HTR-8/SVneo (cell line): ENCODE results near the gene SIRT1.
"Not testable (repeated sequence)": the region's sequence is repeated elsewhere in the genome, so short reads cannot be mapped to it uniquely, and the experiment has no call there.

Experiments used
- DNase-seq: peaks from one replicate; pipeline ENCODE4 v3.0.0; 2011; ENCODE audit warnings: low spot score, mixed read lengths; ENCODE audit not compliant: insufficient read length
- FAIRE-seq: peaks from 2 replicates; lab custom pipeline; 2011; peaks lifted over from hg19 to GRCh38; lab: Jason Lieb, UNC

The SIRT1 gene

DNA sequence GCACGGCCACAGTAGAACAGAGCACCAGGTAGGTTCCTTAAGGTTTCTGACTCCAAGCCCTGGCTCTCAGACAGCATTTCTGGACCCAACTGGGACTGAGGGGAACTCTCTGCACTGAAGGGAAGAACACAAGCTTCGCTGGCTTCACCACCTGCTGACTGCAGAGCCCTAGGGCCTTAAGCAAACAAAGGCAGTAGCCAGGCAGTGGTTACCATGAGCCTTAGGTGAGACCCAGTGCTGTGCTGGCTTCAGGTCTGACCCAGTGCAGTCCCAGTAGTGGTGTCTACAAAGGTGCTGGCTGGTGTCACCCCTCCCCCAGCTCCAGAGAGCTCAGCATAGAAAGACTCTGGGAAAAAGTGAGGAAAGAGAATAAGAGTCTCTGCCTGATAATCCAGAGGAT is 59.5 kb downstream of the SIRT1 start:
- FAIRE-seq (no peak), DNase-seq (no peak)

GRCh38 chr10:67955614-67956013 is 71.2 kb downstream of the SIRT1 start:
- FAIRE-seq = no peak
- DNase-seq = no peak

DNA sequence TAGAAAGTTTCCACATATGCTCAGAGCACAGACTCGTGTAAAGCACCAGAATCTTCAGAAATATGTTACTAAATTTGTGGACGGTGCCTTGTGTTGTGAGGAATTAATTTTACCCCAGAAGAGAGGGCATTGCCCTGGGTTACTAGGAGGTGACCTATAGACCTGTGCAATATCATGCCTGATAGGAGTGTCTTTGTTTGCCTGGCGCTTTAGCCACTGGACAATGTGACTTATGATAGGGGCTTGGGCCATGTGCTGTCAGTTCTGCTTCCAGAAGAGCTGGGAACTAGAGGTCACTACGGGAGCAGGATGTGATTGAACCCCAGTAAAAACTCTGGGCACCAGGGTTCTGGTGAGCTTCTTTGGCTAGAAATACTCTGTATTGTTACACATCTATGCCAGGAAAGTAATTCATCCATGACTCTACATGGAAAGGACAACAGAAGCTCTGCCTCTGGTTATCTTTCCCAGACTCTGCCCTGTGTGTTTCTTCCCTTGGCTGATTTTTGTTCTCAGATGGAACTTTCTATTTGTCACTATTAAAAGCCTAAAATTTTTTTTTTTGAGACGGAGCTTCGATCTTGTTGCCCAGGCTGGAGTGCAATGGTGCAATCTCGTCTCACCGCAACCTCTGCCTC is 75.5 kb downstream of the SIRT1 start:
- no peak for FAIRE-seq
- no peak for DNase-seq

- FAIRE-seq = no peak
- DNase-seq = no peak
Observed at GRCh38 chr10:67965456-67965855, 81.0 kb downstream of the SIRT1 start.

- FAIRE-seq, DNase-seq: not testable (repeated sequence)
Observed at GRCh38 chr10:67966035-67966434, 81.6 kb downstream of the SIRT1 start.
